ENCODE measurements around the gene PYCARD. TPM values are rescaled to one million over a fixed set of nuclear protein-coding genes. Genes with fewer than 3 reads are reported as not detected.

Gene PYCARD
- total and polyA plus RNA-seq, 8 donors = 3.3 to 27.3 (median 9.6) TPM

GRCh38 chr16:31186930-31187807 is 15.4 kb downstream of the PYCARD start:
- Histone ChIP-seq H3K27me3 (no peaks in the 10 kb centered on the region), H3K4me3 (no peak overlapping the region), H3K36me3 (peaks cover 22 to 91% (median 73%) of the 10 kb centered on the region in 3 donors), H3K9me3 (no peaks in the 10 kb centered on the region), H3K27ac (no peak overlapping the region), H3K4me1 (peaks cover 3 to 10% (median 8%) of the 10 kb centered on the region in 3 donors)
- DNase-seq = no peak
- FAIRE-seq = no peak
- intact Hi-C loops (cut with DNase I) = no loop called here
- TF ChIP-seq, protein P1, sequence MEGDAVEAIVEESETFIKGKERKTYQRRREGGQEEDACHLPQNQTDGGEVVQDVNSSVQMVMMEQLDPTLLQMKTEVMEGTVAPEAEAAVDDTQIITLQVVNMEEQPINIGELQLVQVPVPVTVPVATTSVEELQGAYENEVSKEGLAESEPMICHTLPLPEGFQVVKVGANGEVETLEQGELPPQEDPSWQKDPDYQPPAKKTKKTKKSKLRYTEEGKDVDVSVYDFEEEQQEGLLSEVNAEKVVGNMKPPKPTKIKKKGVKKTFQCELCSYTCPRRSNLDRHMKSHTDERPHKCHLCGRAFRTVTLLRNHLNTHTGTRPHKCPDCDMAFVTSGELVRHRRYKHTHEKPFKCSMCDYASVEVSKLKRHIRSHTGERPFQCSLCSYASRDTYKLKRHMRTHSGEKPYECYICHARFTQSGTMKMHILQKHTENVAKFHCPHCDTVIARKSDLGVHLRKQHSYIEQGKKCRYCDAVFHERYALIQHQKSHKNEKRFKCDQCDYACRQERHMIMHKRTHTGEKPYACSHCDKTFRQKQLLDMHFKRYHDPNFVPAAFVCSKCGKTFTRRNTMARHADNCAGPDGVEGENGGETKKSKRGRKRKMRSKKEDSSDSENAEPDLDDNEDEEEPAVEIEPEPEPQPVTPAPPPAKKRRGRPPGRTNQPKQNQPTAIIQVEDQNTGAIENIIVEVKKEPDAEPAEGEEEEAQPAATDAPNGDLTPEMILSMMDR (IDR thresholded peaks at IDR 0.05) = no peak
- WGBS, 2 donors = 85 to 90% methylated on average over 10 of the region's 10 CpGs
- no peak for ATAC-seq

GRCh38 chr16:31186176-31186575 is 16.4 kb downstream of the PYCARD start:
- WGBS, 2 donors = 67 to 69% methylated on average over 7 of the region's 7 CpGs
- H3K27ac ChIP-seq = no peak overlapping the region
- ATAC-seq (no peak), FAIRE-seq (no peak), DNase-seq (no peak)
- H3K4me3 ChIP-seq = no peak overlapping the region
- intact Hi-C loops (cut with DNase I) = no loop called here
- peaks cover 21 to 81% (median 63%) of the 10 kb centered on the region in 3 donors for H3K36me3 ChIP-seq
- no peaks in the 10 kb centered on the region for H3K9me3 ChIP-seq
- TF ChIP-seq, protein P1 (IDR thresholded peaks at IDR 0.05) = no peak
- peaks cover 8 to 14% (median 12%) of the 10 kb centered on the region in 3 donors for H3K4me1 ChIP-seq
- no peaks in the 10 kb centered on the region for H3K27me3 ChIP-seq

DNA sequence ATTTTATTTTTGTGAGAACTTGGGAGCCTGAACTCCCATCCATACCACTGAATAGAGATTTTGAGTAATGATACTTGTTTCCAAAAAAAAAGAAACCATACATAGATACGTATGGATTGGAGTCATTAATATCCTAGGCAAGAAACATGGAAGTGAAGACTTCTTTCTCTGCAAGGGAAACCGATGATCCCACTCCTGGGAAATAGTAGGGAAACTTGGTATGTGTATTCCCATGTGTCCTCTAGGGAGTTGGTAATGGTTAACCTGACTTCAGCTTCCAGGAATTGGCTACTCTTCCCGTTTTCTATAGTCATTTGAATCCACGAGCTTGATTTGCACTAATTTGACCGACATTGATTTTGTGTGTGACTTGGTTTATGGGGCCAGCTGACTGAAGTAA is 17.2 kb downstream of the PYCARD start:
- no peaks in the 10 kb centered on the region for H3K9me3 ChIP-seq
- peaks cover 8 to 14% (median 12%) of the 10 kb centered on the region in 3 donors for H3K4me1 ChIP-seq
- TF ChIP-seq, protein P1 (IDR thresholded peaks at IDR 0.05) = no peak
- FAIRE-seq (no peak), DNase-seq (no peak), ATAC-seq (no peak)
- WGBS, 2 donors = 46 to 62% methylated on average over 5 of the region's 5 CpGs
- H3K36me3 ChIP-seq = peaks cover 16 to 73% (median 55%) of the 10 kb centered on the region in 3 donors
- no peak overlapping the region for H3K4me3 ChIP-seq
- intact Hi-C loops (cut with DNase I) = no loop called here
- H3K27me3 ChIP-seq = no peaks in the 10 kb centered on the region
- no peak overlapping the region for H3K27ac ChIP-seq

DNA sequence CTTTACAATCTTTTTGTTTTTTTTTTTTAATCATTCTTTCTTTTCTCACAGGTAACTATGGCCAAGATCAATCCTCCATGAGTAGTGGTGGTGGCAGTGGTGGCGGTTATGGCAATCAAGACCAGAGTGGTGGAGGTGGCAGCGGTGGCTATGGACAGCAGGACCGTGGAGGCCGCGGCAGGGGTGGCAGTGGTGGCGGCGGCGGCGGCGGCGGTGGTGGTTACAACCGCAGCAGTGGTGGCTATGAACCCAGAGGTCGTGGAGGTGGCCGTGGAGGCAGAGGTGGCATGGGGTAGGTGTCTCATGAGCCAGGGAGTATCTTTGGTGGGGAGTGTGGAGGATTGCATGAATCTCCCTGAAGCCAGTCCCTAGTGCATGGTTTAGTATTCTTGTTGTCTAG is 17.7 kb downstream of the PYCARD start:
- H3K4me1 ChIP-seq = peaks cover 8 to 14% (median 12%) of the 10 kb centered on the region in 3 donors

More for the DNA sequence above, 17.7 kb downstream of the PYCARD start:
- Histone ChIP-seq H3K27ac (no peak overlapping the region), H3K9me3 (no peaks in the 10 kb centered on the region), H3K36me3 (peaks cover 11 to 68% (median 50%) of the 10 kb centered on the region in 3 donors), H3K4me3 (no peak overlapping the region), H3K27me3 (no peaks in the 10 kb centered on the region)
- WGBS, 2 donors = 95 to 96% methylated on average over 14 of the region's 14 CpGs
- intact Hi-C loops (cut with DNase I) = no loop called here
- no peak for ATAC-seq
- TF ChIP-seq, protein P1 (IDR thresholded peaks at IDR 0.05) = no peak
- no peak for FAIRE-seq
- peak in 1 of 6 donors; percentile 56 for DNase-seq
